ENCODE data around the gene INPP5F.

INPP5F gene

GRCh38 chr10:119830851-119831250 is 105.0 kb downstream of the INPP5F start:
- no peak for TF ChIP-seq GATA3 (IDR thresholded peaks at IDR 0.05; ENCODE audit: low read depth, low read length)
- no peak for TF ChIP-seq GATA2 (IDR thresholded peaks at IDR 0.05; ENCODE audit: low read depth, low read length)

GRCh38 chr10:119831656-119832055 is 105.8 kb downstream of the INPP5F start:
- no peak for TF ChIP-seq GATA2 (IDR thresholded peaks at IDR 0.05; ENCODE audit: low read depth, low read length)
- no peak for TF ChIP-seq GATA3 (IDR thresholded peaks at IDR 0.05; ENCODE audit: low read depth, low read length)

- no peak for TF ChIP-seq GATA2 (IDR thresholded peaks at IDR 0.05; ENCODE audit: low read depth, low read length)
- no peak for TF ChIP-seq GATA3 (IDR thresholded peaks at IDR 0.05; ENCODE audit: low read depth, low read length)
These were observed 107.1 kb downstream of the INPP5F start for GRCh38 chr10:119832951-119833350.

GRCh38 chr10:119834188-119834587 is 108.3 kb downstream of the INPP5F start:
- no peak for TF ChIP-seq GATA3 (IDR thresholded peaks at IDR 0.05; ENCODE audit: low read depth, low read length)
- TF ChIP-seq GATA2 (IDR thresholded peaks at IDR 0.05; ENCODE audit: low read depth, low read length), result no peak

- TF ChIP-seq GATA2 (IDR thresholded peaks at IDR 0.05; ENCODE audit: low read depth, low read length), result no peak
- TF ChIP-seq GATA3 (IDR thresholded peaks at IDR 0.05; ENCODE audit: low read depth, low read length), result no peak
These were observed 119.8 kb downstream of the INPP5F start for GRCh38 chr10:119845656-119846055.

GRCh38 chr10:119849031-119849789 is 123.4 kb downstream of the INPP5F start:
- TF ChIP-seq GATA2 (IDR thresholded peaks at IDR 0.05; ENCODE audit: low read depth, low read length) (no peak), GATA3 (IDR thresholded peaks at IDR 0.05; ENCODE audit: low read depth, low read length) (no peak)

- TF ChIP-seq GATA3 (IDR thresholded peaks at IDR 0.05; ENCODE audit: low read depth, low read length) (no peak), GATA2 (IDR thresholded peaks at IDR 0.05; ENCODE audit: low read depth, low read length) (no peak)
These were observed 124.1 kb downstream of the INPP5F start for GRCh38 chr10:119849944-119850343.

- TF ChIP-seq GATA3 (IDR thresholded peaks at IDR 0.05; ENCODE audit: low read depth, low read length) (no peak), GATA2 (IDR thresholded peaks at IDR 0.05; ENCODE audit: low read depth, low read length) (no peak)
These were observed 126.4 kb downstream of the INPP5F start for GRCh38 chr10:119852277-119852676.

- TF ChIP-seq GATA2 (IDR thresholded peaks at IDR 0.05; ENCODE audit: low read depth, low read length) (no peak), GATA3 (IDR thresholded peaks at IDR 0.05; ENCODE audit: low read depth, low read length) (no peak)
These were observed 127.0 kb downstream of the INPP5F start for GRCh38 chr10:119852822-119853221.

GRCh38 chr10:119853574-119853973 is 127.7 kb downstream of the INPP5F start:
- TF ChIP-seq GATA3 (IDR thresholded peaks at IDR 0.05; ENCODE audit: low read depth, low read length) (no peak), GATA2 (IDR thresholded peaks at IDR 0.05; ENCODE audit: low read depth, low read length) (no peak)

- TF ChIP-seq GATA2 (IDR thresholded peaks at IDR 0.05; ENCODE audit: low read depth, low read length) (no peak), GATA3 (IDR thresholded peaks at IDR 0.05; ENCODE audit: low read depth, low read length) (no peak)
These were observed 132.2 kb downstream of the INPP5F start for GRCh38 chr10:119858063-119858462.

GRCh38 chr10:119859420-119860258 is 133.8 kb downstream of the INPP5F start:
- TF ChIP-seq GATA2 (IDR thresholded peaks at IDR 0.05; ENCODE audit: low read depth, low read length) (no peak), GATA3 (IDR thresholded peaks at IDR 0.05; ENCODE audit: low read depth, low read length) (no peak)

GRCh38 chr10:119860866-119861607 is 135.2 kb downstream of the INPP5F start:
- no peak for TF ChIP-seq GATA2 (IDR thresholded peaks at IDR 0.05; ENCODE audit: low read depth, low read length)
- no peak for TF ChIP-seq GATA3 (IDR thresholded peaks at IDR 0.05; ENCODE audit: low read depth, low read length)

- TF ChIP-seq GATA2 (IDR thresholded peaks at IDR 0.05; ENCODE audit: low read depth, low read length) (no peak), GATA3 (IDR thresholded peaks at IDR 0.05; ENCODE audit: low read depth, low read length) (no peak)
These were observed 136.7 kb downstream of the INPP5F start for GRCh38 chr10:119862524-119862923.
